Urinary bladder (tissue), 4 donors: Measurements from ENCODE around the gene FMN2. TPM values are rescaled to one million over a fixed set of nuclear protein-coding genes. Genes with fewer than 3 reads are reported as not detected.

Experiments used
- DNase-seq: peaks from one replicate; pipeline ENCODE4 v3.0.0-alpha.2; 2015; ENCODE audit errors: extremely low spot score
- H3K27ac ChIP-seq: one replicate; pipeline ENCODE4 v1.5.1; 2013; ENCODE audit warnings: low read depth, mild to moderate bottlenecking, moderate library complexity
- H3K36me3 ChIP-seq: one replicate; pipeline ENCODE4 v1.6.1; 2013; ENCODE audit warnings: mild to moderate bottlenecking, moderate library complexity; ENCODE audit not compliant: insufficient read depth
- H3K4me1 ChIP-seq: one replicate; pipeline ENCODE4 v1.6.1; 2013; ENCODE audit warnings: mild to moderate bottlenecking, moderate library complexity; ENCODE audit not compliant: insufficient read depth
- H3K4me3 ChIP-seq: one replicate; pipeline ENCODE4 v1.5.1; 2013; ENCODE audit warnings: low read depth, low read length
- WGBS: extraction: QIAGEN DNeasy Blood & Tissue Kit; methylation state at CpG from one replicate; pipeline ENCODE4 v1.1.7; 2013; 5-methylcytosine and 5-hydroxymethylcytosine counted together
- polyA plus RNA-seq: library from polyadenylated mRNA; stranded (reverse); fragments of 200-250 nt; gene quantifications from one replicate; pipeline ENCODE4 v1.2.3, GENCODE V29; 2013
- total RNA-seq: library from RNA; depleted of rRNA; stranded (reverse); fragments of >200 nt; gene quantifications from one replicate; pipeline ENCODE4 v1.2.3, GENCODE V29; 2014
- donor health status: healthy with polysubstance abuse.
- donor health status: healthy.

The FMN2 gene
- total and polyA plus RNA-seq, 2 donors, result 0.23 to 2.6 TPM

DNA sequence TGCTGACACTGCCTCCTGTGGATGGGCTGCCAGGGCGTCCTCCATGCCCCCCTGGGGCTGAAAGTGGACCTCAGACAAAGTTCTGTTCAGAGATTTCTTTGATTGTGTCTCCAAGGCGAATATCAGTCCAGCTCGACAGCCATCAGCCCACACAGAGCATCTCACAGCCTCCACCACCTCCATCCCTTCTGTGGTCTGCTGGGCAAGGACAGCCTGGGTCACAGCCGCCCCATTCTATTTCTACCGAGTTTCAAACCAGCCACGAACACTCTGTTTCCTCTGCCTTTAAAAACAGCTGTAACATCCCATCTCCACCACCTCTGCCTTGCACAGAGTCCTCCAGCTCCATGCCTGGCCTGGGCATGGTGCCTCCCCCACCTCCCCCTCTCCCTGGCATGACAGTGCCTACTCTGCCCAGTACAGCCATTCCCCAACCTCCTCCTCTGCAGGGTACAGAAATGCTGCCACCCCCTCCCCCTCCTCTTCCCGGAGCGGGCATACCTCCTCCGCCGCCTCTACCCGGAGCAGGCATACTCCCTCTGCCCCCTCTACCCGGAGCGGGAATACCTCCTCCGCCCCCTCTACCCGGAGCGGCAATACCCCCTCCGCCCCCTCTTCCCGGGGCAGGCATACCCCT is 115.5 kb downstream of the FMN2 start:
- Histone ChIP-seq H3K36me3 (no peaks in the 10 kb centered on the region), H3K4me1 (no peaks in the 10 kb centered on the region), H3K4me3 (no peak overlapping the region), H3K27ac (no peak overlapping the region)
- no peak for DNase-seq
- 96% methylated on average over 18 of the region's 18 CpGs for WGBS

DNA sequence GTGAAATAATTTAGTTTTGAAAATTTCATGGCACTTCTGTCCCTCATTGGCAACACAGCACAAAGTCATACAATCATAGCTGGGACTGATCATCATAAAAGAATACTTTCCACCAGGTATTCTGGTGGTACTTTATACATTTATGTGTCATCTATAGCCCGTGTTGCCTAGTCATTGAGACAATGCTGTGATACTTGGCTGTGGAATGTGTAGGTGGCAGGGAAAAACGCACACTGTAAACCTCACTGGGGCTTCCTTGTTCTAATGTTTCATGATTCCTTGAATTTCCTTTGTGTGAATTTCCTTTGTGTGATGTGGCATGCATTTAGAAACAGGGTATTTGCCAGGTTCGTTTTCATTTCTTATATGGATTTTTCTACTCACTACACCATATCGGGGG is 118.3 kb downstream of the FMN2 start:
- Histone ChIP-seq H3K4me1 (no peaks in the 10 kb centered on the region), H3K4me3 (no peak overlapping the region), H3K36me3 (no peaks in the 10 kb centered on the region), H3K27ac (no peak overlapping the region)
- WGBS, result 82% methylated on average over 4 of the region's 4 CpGs
- no peak for DNase-seq

DNA sequence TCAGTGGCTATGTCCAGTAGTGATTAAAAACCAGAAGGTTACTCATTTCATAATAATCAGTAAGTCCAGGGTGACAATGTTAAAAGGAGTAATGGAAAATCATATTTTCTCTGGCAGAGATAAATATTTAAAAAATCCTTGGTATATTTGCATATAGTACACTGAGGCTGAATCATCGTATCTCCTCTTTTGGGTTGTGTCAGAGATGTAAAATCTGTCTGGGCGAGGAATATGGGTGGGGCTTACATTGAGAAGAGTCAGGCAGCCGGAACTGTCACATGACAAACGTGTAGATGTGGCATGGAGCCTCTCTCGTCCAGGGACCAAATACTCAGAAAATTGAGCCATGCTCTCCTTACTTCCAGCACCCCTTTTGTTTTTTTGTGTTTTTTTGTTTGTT is 120.9 kb downstream of the FMN2 start:
- Histone ChIP-seq H3K4me3 (no peak overlapping the region), H3K4me1 (no peaks in the 10 kb centered on the region), H3K36me3 (no peaks in the 10 kb centered on the region), H3K27ac (no peak overlapping the region)
- WGBS, result 85% methylated on average over 5 of the region's 5 CpGs
- no peak for DNase-seq

DNA sequence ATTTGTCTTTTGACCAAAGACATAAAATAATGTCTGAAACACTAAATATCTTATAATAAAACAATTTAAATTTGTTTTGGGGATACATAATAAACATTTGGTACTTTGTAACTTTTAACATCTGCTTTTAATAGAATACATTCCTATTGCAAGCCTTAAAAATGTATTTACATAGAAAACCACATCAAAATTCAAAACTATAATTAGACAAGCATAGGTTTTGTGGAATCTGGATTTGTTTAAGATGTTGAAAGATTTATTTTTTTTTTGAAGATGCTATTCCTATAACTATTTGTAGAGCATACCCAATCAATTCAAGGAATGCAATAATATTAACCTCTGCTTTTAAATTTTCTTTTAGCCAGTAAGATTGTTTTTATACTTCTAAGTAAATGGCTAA is 125.7 kb downstream of the FMN2 start:
- Histone ChIP-seq H3K4me3 (no peak overlapping the region), H3K27ac (no peak overlapping the region), H3K36me3 (no peaks in the 10 kb centered on the region), H3K4me1 (no peaks in the 10 kb centered on the region)
- no peak for DNase-seq

DNA sequence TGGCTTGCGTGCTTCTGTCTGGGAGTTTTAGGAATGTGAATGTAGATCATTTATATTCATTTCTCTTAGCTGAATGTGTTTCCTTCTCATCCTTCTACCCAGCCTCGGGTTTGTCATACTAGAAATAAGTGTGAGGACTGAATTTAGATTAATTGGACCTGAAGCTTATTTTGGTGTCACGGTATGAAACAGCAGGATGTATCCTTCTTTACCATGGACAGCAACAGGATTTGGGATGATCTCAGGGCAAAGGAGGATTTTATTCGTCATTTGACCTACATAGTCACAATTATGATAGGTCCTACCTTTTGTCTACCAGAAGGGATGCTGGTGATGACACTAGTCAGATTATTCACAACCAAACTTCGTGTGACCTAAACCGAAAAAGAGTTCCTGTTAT is 127.4 kb downstream of the FMN2 start:
- no peak overlapping the region for H3K4me3 ChIP-seq
- DNase-seq, result no peak
- WGBS, result 68% methylated on average over 6 of the region's 6 CpGs
- H3K36me3 ChIP-seq, result no peaks in the 10 kb centered on the region
- H3K4me1 ChIP-seq, result no peaks in the 10 kb centered on the region
- no peak overlapping the region for H3K27ac ChIP-seq

DNA sequence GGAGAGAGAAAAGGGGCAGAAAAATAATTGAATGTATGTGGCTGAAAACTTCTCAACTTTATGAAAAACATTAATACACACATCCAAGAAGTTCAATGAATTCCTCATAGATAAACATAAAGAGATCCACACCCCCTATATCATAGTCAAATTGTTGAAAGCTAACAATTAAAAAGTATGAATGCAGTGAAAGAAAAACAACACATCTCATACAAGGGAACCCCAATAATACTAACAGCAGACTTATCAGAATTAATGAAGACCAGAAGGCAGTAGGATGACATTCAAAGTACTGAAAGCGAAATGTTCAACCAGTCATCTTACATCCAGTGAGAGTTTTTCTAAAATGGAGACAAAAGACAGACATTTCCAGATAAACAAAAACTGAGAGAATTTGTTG is 134.4 kb downstream of the FMN2 start:
- DNase-seq, result no peak
- 88% methylated on average over 1 of the region's 1 CpG for WGBS
- Histone ChIP-seq H3K4me3 (no peak overlapping the region), H3K27ac (no peak overlapping the region), H3K36me3 (no peaks in the 10 kb centered on the region), H3K4me1 (no peaks in the 10 kb centered on the region)

DNA sequence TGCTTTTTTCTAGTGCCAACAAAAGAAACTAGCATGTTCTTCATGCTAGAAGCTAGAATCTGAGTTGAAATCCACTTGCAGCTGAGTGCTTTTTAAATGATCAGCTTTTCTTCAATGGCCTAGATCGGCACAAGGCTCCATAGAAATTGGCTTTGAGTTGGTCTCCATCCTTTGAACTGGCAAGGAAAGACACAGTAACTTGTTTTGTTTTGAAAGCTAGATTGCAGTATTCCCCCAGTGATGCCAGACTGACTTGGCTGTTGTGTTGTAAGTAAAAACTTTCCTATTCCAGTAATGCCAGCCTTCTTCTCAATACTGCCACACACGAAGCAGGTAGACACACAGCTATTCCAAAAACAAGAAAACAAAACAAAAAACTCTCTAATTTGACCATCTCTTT is 139.1 kb downstream of the FMN2 start:
- 89% methylated on average over 2 of the region's 2 CpGs for WGBS
- Histone ChIP-seq H3K4me3 (no peak overlapping the region), H3K4me1 (no peaks in the 10 kb centered on the region), H3K36me3 (no peaks in the 10 kb centered on the region), H3K27ac (no peak overlapping the region)
- no peak for DNase-seq

DNA sequence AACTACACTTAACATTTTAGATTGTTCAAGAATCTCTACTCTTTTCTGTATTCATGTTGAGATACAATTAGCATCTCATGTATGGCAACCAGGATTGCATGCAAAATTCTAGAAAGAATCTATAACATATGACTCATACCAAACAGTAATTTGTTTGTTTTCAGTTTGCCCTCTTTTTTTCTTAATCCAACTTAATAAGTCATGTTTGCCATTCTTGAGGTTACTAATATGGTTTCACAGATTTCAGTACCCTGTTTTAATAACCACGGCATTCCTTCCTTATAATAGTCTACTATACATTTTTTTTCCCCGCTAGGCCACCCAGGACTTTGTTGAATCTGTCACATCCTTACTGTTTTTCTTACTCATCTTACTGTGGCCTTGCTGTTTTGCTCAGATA is 140.8 kb downstream of the FMN2 start:
- no peak overlapping the region for H3K4me3 ChIP-seq
- 74% methylated on average over 2 of the region's 2 CpGs for WGBS
- no peaks in the 10 kb centered on the region for H3K4me1 ChIP-seq
- H3K36me3 ChIP-seq, result no peaks in the 10 kb centered on the region
- no peak for DNase-seq
- H3K27ac ChIP-seq, result no peak overlapping the region

DNA sequence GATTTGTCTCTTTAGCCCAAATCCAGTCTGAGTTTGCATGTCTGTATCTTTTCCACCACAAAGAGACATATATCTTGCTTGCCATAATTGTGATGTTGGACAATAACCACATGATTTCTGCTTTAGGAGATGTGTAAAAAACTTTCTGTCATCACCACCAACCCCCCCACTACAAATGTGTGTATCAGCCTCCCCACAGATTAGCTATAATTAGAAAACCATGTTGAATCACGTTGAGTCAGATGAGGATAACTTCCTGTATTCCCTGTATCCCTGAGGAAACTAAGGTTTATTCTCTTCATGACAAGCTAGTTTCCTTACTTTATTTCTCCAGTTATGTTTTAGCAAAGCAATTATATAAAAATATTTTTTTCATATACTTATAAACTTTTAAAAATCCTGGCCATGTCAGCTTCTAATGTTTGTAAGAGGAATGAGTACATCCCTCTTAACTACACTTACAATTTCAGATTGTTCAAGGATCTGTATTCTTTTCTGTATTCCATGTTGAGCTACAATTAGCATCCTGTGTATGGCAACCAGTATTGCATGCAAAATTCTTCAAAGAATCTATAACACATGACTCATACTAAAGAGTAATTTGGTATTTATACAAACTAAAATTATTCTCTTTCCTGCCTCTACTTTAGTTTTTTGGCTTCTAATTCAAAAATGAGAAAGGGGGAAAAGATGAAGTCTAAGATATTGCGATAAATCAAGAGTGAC is 143.0 kb downstream of the FMN2 start:
- no peaks in the 10 kb centered on the region for H3K36me3 ChIP-seq
- no peak overlapping the region for H3K27ac ChIP-seq
- no peaks in the 10 kb centered on the region for H3K4me1 ChIP-seq
- 68% methylated on average over 2 of the region's 2 CpGs for WGBS
- no peak for DNase-seq
- H3K4me3 ChIP-seq, result no peak overlapping the region

DNA sequence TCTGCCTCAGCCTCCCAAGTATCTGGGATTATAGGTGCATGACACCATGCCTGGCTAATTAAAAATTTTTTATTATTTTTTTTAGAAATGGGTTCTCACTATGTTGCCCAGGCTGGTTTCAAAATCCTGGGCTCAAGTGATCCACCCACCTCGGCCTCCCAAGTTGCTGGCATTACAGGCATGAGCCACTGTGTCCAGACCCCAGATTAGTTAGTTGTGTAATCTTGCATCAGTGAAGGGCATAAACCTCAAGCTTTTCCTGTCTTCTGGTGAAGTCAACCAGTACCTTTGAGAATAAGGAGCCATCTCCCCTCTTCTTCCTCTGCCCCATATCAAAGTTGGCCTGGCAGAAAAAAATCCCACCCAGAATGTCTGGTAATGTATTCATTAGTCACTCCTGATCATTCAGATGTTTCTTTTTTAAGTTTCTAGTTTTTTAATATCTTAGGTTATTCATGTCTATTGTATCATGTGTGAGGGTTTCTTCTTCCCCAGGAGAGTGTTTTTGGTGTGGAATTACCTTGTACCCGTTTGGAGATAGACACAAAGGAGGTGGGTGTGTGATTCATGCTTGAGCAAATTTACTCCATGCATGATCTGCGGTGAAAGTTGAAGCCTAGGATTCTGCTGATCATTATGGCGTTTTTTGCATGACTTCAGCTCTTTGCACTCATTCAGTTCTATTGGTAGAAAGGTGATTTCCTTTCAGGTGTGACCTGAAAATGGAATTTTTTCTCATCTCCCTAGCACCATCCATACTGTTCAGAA is 144.0 kb downstream of the FMN2 start:
- H3K27ac ChIP-seq, result no peak overlapping the region
- DNase-seq, result no peak
- H3K36me3 ChIP-seq, result no peaks in the 10 kb centered on the region
- 93% methylated on average over 4 of the region's 4 CpGs for WGBS
- H3K4me3 ChIP-seq, result no peak overlapping the region
- H3K4me1 ChIP-seq, result no peaks in the 10 kb centered on the region

DNA sequence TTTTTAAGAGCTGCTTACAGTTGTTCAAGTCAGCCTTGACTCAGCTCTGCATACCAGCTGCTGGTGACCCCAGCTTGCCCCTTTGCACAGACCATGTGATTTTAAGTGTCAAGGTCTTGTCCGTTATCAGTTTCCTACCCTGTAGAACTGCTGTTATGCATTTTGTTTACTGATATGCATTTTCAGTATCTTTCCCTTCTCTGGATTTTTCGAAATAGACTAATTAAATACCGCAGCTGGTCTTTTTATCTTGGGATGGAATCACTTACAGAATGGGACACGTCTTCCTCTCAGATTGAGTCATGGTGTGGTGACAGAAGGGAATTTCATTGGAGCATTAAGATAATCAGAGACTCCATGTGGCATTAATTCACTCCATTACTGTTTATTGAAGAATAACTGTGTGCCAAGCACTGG is 145.6 kb downstream of the FMN2 start:
- Histone ChIP-seq H3K4me3 (no peak overlapping the region), H3K4me1 (no peaks in the 10 kb centered on the region), H3K27ac (no peak overlapping the region), H3K36me3 (no peaks in the 10 kb centered on the region)
- no peak for DNase-seq
- WGBS, result 24% methylated on average over 4 of the region's 4 CpGs

DNA sequence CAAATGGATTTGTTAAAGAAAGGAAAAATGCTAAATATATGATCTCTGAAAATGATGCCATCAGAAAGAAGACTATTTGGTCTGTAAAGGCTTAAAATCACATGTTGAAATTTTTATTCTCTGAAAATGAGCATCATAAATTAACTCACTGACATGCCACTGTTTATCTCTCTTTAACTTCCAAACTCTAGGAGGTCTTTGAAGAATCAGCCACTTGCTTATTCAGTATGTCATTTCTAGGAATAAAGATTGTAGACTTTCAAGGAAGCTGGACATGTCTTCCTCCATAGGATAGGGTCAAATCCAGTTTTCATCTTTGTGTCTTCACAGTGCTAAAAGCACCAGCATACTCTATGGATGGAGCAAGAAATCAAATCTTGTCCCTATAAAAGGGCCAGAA is 147.6 kb downstream of the FMN2 start:
- no peak for DNase-seq
- no peak overlapping the region for H3K4me3 ChIP-seq
- no peak overlapping the region for H3K27ac ChIP-seq
- no peaks in the 10 kb centered on the region for H3K4me1 ChIP-seq
- H3K36me3 ChIP-seq, result no peaks in the 10 kb centered on the region

DNA sequence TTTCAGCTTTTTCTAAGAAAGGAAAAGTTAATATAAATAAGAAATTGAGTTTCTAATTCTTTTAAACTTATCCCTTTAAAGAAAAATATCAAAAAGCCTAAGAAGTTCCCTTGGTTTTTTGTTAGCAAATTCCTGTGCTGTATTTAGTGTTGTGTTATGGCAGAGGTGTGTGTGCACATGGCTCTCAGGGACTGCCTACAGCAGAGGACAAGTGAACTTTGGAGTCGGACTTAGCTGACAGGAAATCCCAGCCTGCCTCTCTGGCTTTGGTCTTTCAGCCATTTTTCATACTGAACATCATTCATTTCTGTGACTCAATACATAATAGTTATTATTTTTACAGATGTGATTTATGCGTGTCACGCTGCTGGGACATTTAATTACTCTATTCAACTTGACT is 149.6 kb downstream of the FMN2 start:
- DNase-seq, result no peak
- WGBS, result 91% methylated on average over 3 of the region's 3 CpGs
- no peak overlapping the region for H3K27ac ChIP-seq
- H3K4me3 ChIP-seq, result no peak overlapping the region
- H3K4me1 ChIP-seq, result no peaks in the 10 kb centered on the region
- no peaks in the 10 kb centered on the region for H3K36me3 ChIP-seq

DNA sequence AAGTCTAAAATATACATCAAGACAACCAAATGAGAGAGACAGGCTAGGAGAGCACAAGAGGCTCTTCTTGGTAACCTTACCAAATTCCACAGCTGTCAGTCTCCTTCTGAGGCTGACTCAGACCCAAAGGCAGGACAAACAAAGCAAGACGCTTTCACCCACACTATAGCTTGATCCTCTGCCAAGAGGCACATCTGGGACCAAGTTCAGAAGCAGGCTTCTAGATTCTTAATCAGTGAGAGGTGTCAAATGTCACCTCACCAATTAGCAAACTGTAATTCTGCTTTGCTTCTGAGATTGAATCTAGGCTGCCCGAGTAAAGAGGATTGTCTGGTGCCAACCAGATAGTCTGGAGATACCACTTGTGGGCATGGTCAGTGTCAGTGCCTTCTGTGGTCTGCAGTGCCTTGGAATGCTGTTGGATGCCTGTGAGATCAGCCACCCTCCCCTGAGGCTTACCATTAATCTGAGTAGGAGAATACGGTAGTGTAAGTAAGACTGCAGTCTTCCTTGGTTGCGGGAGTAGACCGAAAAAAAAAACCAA is 151.0 kb downstream of the FMN2 start:
- H3K36me3 ChIP-seq, result no peaks in the 10 kb centered on the region
- 64% methylated on average over 5 of the region's 5 CpGs for WGBS
- H3K4me1 ChIP-seq, result no peaks in the 10 kb centered on the region
- DNase-seq, result no peak
- H3K27ac ChIP-seq, result no peak overlapping the region
- no peak overlapping the region for H3K4me3 ChIP-seq
